PC-9 (cell line): ENCODE measurements around the gene PTTG1IP2. TPM values are rescaled to one million over a fixed set of nuclear protein-coding genes. Genes with fewer than 3 reads are reported as not detected.

Experiments
- BruUV-seq: library from RNA; stranded (reverse); fragments of 400-500 nt; replicated peaks from 2 replicates; lab custom pipeline; 2021; lab: Mats Ljungman, UMichigan
- CTCF ChIA-PET: fragments of 300-600 bp; sonication (Branson Sonifier 250); formaldehyde crosslinking; loops from one replicate; lab custom pipeline; 2022; ENCODE audit warnings: antibody characterized with exemption; lab: Charles Lee
- POLR2A ChIA-PET: fragments of 300-600 bp; sonication (Branson Sonifier 250); formaldehyde crosslinking; loops from one replicate; lab custom pipeline; 2022; ENCODE audit warnings: antibody characterized with exemption; ENCODE audit not compliant: unreplicated experiment; lab: Charles Lee
- DNase-seq, 2 experiments: peaks; one replicate each; pipeline versions ENCODE4 v3.0.0 to v3.0.0-alpha.2; 2015 to 2022; ENCODE audit warnings: mixed read lengths in 1 of 2
- H2AFZ ChIP-seq: fragments of 200-600 bp; sonication (generic); 2 replicates; pipeline ENCODE4 v1.8.1; 2017; ENCODE audit warnings: antibody characterized with exemption
- H3F3A ChIP-seq: fragments of 200-600 bp; sonication (generic); 2 replicates; pipeline ENCODE4 v1.8.1; 2017; ENCODE audit warnings: antibody characterized with exemption, mild to moderate bottlenecking, low read depth; ENCODE audit not compliant: insufficient read depth
- H3K27ac ChIP-seq: fragments of 200-600 bp; sonication (generic); 2 replicates; pipeline ENCODE4 v1.6.1; 2016; ENCODE audit warnings: mixed run types
- H3K27me3 ChIP-seq: fragments of 200-600 bp; sonication (generic); 2 replicates; pipeline ENCODE4 v1.6.1; 2016; ENCODE audit warnings: low read depth, mixed run types; ENCODE audit not compliant: insufficient read depth
- H3K36me3 ChIP-seq: fragments of 200-600 bp; sonication (generic); 2 replicates; pipeline ENCODE4 v1.6.1; 2016; ENCODE audit warnings: low read depth, mixed run types
- H3K4me1 ChIP-seq: fragments of 200-600 bp; sonication (generic); replicated peaks from 2 replicates; pipeline ENCODE4 v1.6.1; 2016; ENCODE audit warnings: mixed run types; ENCODE audit not compliant: insufficient read depth
- H3K4me2 ChIP-seq: fragments of 200-600 bp; sonication (generic); 2 replicates; pipeline ENCODE4 v1.6.1; 2017; ENCODE audit warnings: mixed run types
- H3K4me3 ChIP-seq: fragments of 200-600 bp; sonication (generic); 2 replicates; pipeline ENCODE4 v1.6.1; 2016; ENCODE audit warnings: mixed run types
- H3K79me2 ChIP-seq: fragments of 200-600 bp; sonication (generic); 2 replicates; pipeline ENCODE4 v1.6.1; 2017; ENCODE audit warnings: low read depth, mixed run types
- H3K9me2 ChIP-seq: fragments of 200-600 bp; sonication (generic); 2 replicates; pipeline ENCODE4 v1.8.1; 2017; ENCODE audit warnings: mild to moderate bottlenecking; ENCODE audit not compliant: insufficient read depth
- H3K9me3 ChIP-seq: fragments of 200-600 bp; sonication (generic); 2 replicates; pipeline ENCODE4 v1.8.1; 2016; ENCODE audit warnings: low read depth; ENCODE audit not compliant: insufficient read depth
- H4K20me1 ChIP-seq: fragments of 200-600 bp; sonication (generic); 2 replicates; pipeline ENCODE4 v1.8.1; 2017; ENCODE audit not compliant: insufficient read depth
- CTCF ChIP-seq: fragments of 200-600 bp; sonication (generic); conservative IDR thresholded peaks from 2 replicates; pipeline ENCODE4 v1.6.1; 2017; ENCODE audit warnings: mixed run types, antibody characterized with exemption, mild to moderate bottlenecking, moderate library complexity
- EZH2 ChIP-seq: fragments of 200-600 bp; sonication (generic); IDR thresholded peaks from 2 replicates; pipeline ENCODE4 v1.8.0; 2017; ENCODE audit warnings: antibody characterized with exemption, low read depth
- intact Hi-C: fragments of 100-400 bp; cut with micrococcal nuclease; formaldehyde crosslinking; loops from one replicate; pipeline ENCODE4 v1.10.0; 2022; ENCODE audit not compliant: unreplicated experiment
- total RNA-seq: library from RNA; stranded (reverse); gene quantifications from 2 replicates; pipeline ENCODE4 v1.2.3, GENCODE V29; 2021

PTTG1IP2 gene
- total RNA-seq, 1 experiment from 2014 or later: not detected

DNA sequence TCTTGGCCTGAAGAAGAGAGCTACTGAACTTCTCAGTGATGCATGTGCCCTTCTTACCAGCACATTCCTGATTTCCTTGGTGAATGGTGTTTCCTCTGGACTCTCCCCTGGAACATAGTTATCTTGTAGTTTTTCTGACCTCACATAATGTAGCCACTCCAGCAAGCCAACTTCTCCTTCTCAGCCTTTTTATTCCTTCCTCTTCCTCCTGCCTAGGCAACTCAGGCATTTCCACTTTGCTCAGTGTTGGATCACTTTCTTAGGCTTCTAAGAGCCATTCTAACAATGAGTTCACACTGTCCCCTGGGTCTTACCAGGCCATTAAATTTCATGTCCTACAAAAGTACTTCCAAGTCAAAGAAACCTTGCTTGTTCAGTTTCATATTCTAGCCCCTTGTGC is 3.6 kb upstream of the PTTG1IP2 start:
- CTCF ChIA-PET: no interaction called here
- no TSS peak for BruUV-seq
- no peaks in the 10 kb centered on the region for H4K20me1 ChIP-seq
- no peak overlapping the region for H3K4me3 ChIP-seq
- H3K27me3 ChIP-seq: no peaks in the 10 kb centered on the region
- H2AFZ ChIP-seq: no peak overlapping the region
- no peaks in the 10 kb centered on the region for H3K36me3 ChIP-seq
- H3K27ac ChIP-seq: no peak overlapping the region
- H3K79me2 ChIP-seq: no peaks in the 10 kb centered on the region
- intact Hi-C loops: no loop called here
- POLR2A ChIA-PET: no interaction called here
- no peaks in the 10 kb centered on the region for H3K4me1 ChIP-seq
- TF ChIP-seq EZH2 (no peak), CTCF (no peak)
- no peak for DNase-seq
- no peaks in the 10 kb centered on the region for H3K9me2 ChIP-seq
- H3K9me3 ChIP-seq: no peaks in the 10 kb centered on the region
- no peaks in the 10 kb centered on the region for H3F3A ChIP-seq
- no peak overlapping the region for H3K4me2 ChIP-seq

DNA sequence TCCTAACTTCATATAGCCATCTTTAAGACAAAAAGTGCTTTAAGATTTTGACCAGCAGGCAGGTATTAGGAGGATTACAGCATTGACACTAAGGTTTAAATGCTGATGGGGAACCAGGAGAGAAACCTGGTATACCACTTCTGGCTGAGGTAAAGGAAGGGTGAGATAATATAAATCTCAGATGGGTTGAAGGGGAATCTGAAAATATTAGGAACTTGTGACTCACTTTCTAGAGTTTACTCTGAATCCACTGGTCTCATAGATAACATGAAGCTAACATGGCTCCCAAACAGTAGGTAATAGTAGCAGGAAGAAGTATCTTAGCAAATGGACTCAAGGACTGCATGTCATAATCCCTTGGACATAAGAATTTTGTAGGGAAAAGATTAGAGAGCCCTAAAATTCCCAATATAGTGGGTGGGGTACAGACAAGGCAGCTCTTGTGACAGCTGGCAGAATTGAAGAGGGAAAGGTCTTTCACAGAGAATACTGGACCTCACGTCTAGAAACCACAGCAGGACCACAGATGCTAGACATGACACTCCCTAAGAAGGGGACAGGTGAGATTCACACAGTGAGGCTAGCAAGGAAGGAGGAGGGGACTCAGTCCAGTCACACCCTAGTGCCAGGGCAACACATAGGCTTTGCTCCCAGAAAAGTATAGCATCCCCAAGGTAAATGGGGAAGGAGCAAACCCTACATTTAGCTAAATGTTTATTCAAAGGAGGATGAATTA is 3.5 kb downstream of the PTTG1IP2 start:
- Histone ChIP-seq H3K27me3 (no peaks in the 10 kb centered on the region), H3K4me2 (no peak overlapping the region), H2AFZ (no peak overlapping the region), H4K20me1 (no peaks in the 10 kb centered on the region), H3K79me2 (no peaks in the 10 kb centered on the region), H3K27ac (no peak overlapping the region), H3K4me3 (no peak overlapping the region), H3K36me3 (no peaks in the 10 kb centered on the region), H3K9me3 (no peaks in the 10 kb centered on the region), H3F3A (no peaks in the 10 kb centered on the region), H3K9me2 (no peaks in the 10 kb centered on the region), H3K4me1 (no peaks in the 10 kb centered on the region)
- DNase-seq: no peak
- BruUV-seq: no TSS peak
- CTCF ChIA-PET: no interaction called here
- intact Hi-C loops: no loop called here
- TF ChIP-seq CTCF (no peak), EZH2 (no peak)
- POLR2A ChIA-PET: interaction anchor here (0.7 kb wide), 1 partner anchor 464 kb away, joined by 4 read pairs; no protein-coding TSS in a partner anchor

GRCh38 chr7:90473814-90474213 is 4.4 kb downstream of the PTTG1IP2 start:
- Histone ChIP-seq H3K27ac (no peak overlapping the region), H3K4me1 (no peaks in the 10 kb centered on the region), H2AFZ (no peak overlapping the region), H3F3A (no peaks in the 10 kb centered on the region), H3K36me3 (no peaks in the 10 kb centered on the region), H3K4me3 (no peak overlapping the region), H3K9me3 (no peaks in the 10 kb centered on the region), H3K27me3 (no peaks in the 10 kb centered on the region), H4K20me1 (no peaks in the 10 kb centered on the region), H3K4me2 (no peak overlapping the region), H3K79me2 (no peaks in the 10 kb centered on the region), H3K9me2 (no peaks in the 10 kb centered on the region)
- no TSS peak for BruUV-seq
- DNase-seq: no peak
- POLR2A ChIA-PET: interaction anchor here (0.7 kb wide), 1 partner anchor 463 kb away, joined by 4 read pairs; no protein-coding TSS in a partner anchor
- TF ChIP-seq CTCF: no peak
- TF ChIP-seq EZH2: no peak
- intact Hi-C loops: no loop called here
- CTCF ChIA-PET: no interaction called here
